CD14-positive monocyte (primary cell): Measurements from ENCODE around the gene MARCHF7. TPM values are rescaled to one million over a fixed set of nuclear protein-coding genes. Genes with fewer than 3 reads are reported as not detected.
A peak's percentile ranks its signal among the peaks of the same experiment; 100 is the strongest.

Experiments
- DNase-seq, 3 donors: peaks; one replicate each; pipeline ENCODE4 v3.0.0-alpha.2; 2011 to 2022
- H2AFZ ChIP-seq: 2 replicates; pipeline ENCODE4 v1.6.0; 2012; ENCODE audit warnings: mild to moderate bottlenecking, low read depth, low read length, inconsistent platforms; ENCODE audit not compliant: insufficient read depth, poor library complexity, severe bottlenecking
- H3K27ac ChIP-seq, 2 donors: 1 replicate in 1 of 2; 2 replicates in 1 of 2; pipeline ENCODE4 v1.5.1; 2012 to 2013; ENCODE audit warnings: low read length in 2 of 2, control low read depth in 1 of 2, inconsistent platforms in 1 of 2, low read depth in 1 of 2, mild to moderate bottlenecking in 1 of 2
- H3K27me3 ChIP-seq, 2 donors: one replicate each; pipeline versions ENCODE4 v1.6.0 to v1.6.1; 2011 to 2013; ENCODE audit warnings: low read length in 2 of 2; ENCODE audit not compliant: control insufficient read depth in 2 of 2, insufficient read depth in 2 of 2
- H3K36me3 ChIP-seq, 2 donors: replicated peaks in 1 of 2; 1 replicate in 1 of 2; 2 replicates in 1 of 2; pipeline versions ENCODE4 v1.5.1 to v1.6.1; 2012 to 2013; ENCODE audit warnings: low read length in 2 of 2, control low read depth in 1 of 2, inconsistent platforms in 1 of 2, mild to moderate bottlenecking in 1 of 2; ENCODE audit not compliant: insufficient read depth in 2 of 2, control insufficient read depth in 1 of 2
- H3K4me1 ChIP-seq, 2 donors: 1 replicate in 1 of 2; 2 replicates in 1 of 2; pipeline versions ENCODE4 v1.5.1 to v1.6.1; 2012 to 2013; ENCODE audit warnings: low read length in 2 of 2, control low read depth in 1 of 2, inconsistent platforms in 1 of 2, mild to moderate bottlenecking in 1 of 2, moderate library complexity in 1 of 2; ENCODE audit not compliant: insufficient read depth in 2 of 2, control insufficient read depth in 1 of 2
- H3K4me2 ChIP-seq: replicated peaks from 2 replicates; pipeline ENCODE3; 2012; ENCODE audit warnings: low read length, moderate library complexity, mild to moderate bottlenecking; ENCODE audit not compliant: poor library complexity, severe bottlenecking; ENCODE audit errors: extremely low read depth
- H3K4me3 ChIP-seq, 3 experiments: fragments of 200-600 bp in 1 of 3; sonication (generic) in 1 of 3; replicated peaks in 1 of 3; 1 replicate in 2 of 3; 2 replicates in 1 of 3; pipeline ENCODE4 v1.5.1; 2011 to 2013; ENCODE audit warnings: low read length in 3 of 3, mild to moderate bottlenecking in 3 of 3, control low read depth in 2 of 3, low read depth in 2 of 3, inconsistent platforms in 1 of 3, moderate library complexity in 1 of 3
- H3K79me2 ChIP-seq: 2 replicates; pipeline ENCODE4 v1.6.0; 2012; ENCODE audit warnings: mild to moderate bottlenecking, control low read depth, inconsistent platforms, low read length, moderate library complexity; ENCODE audit not compliant: insufficient read depth
- H3K9ac ChIP-seq: 2 replicates; pipeline ENCODE4 v1.6.0; 2017; ENCODE audit warnings: low read length, mild to moderate bottlenecking; ENCODE audit not compliant: insufficient read depth, poor library complexity, severe bottlenecking
- H3K9me3 ChIP-seq, 2 donors: replicated peaks in 1 of 2; 1 replicate in 1 of 2; 2 replicates in 1 of 2; pipeline versions ENCODE4 v1.5.1 to v1.6.1; 2012 to 2013; ENCODE audit warnings: low read length in 2 of 2, control low read depth in 1 of 2; ENCODE audit not compliant: control insufficient read depth in 1 of 2, insufficient read depth in 1 of 2
- H4K20me1 ChIP-seq: 2 replicates; pipeline ENCODE4 v1.6.0; 2012; ENCODE audit warnings: mild to moderate bottlenecking, low read length, control low read depth, moderate library complexity; ENCODE audit not compliant: insufficient read depth
- H3K27ac Mint-ChIP-seq, 7 donors: one replicate each; pipeline ENCODE4 v1.8.0; 2020; ENCODE audit warnings: mild to moderate bottlenecking in 7 of 7, mixed read lengths in 7 of 7, moderate library complexity in 6 of 7, inconsistent platforms in 2 of 7
- H3K27me3 Mint-ChIP-seq, 3 donors: one replicate each; pipeline ENCODE4 v1.8.0; 2021 to 2022; ENCODE audit warnings: low read depth in 3 of 3, mild to moderate bottlenecking in 3 of 3, mixed read lengths in 3 of 3, moderate library complexity in 3 of 3, inconsistent platforms in 1 of 3
- H3K36me3 Mint-ChIP-seq, 2 donors: one replicate each; pipeline ENCODE4 v1.8.0; 2020; ENCODE audit warnings: mixed read lengths in 2 of 2, inconsistent platforms in 1 of 2, mild to moderate bottlenecking in 1 of 2
- H3K4me1 Mint-ChIP-seq: one replicate; pipeline ENCODE4 v1.8.0; 2020; ENCODE audit warnings: mild to moderate bottlenecking, mixed read lengths
- H3K4me3 Mint-ChIP-seq, 2 donors: one replicate each; pipeline ENCODE4 v1.8.0; 2020; ENCODE audit warnings: mild to moderate bottlenecking in 2 of 2, mixed read lengths in 2 of 2, moderate library complexity in 1 of 2
- H3K9me3 Mint-ChIP-seq, 7 donors: one replicate each; pipeline ENCODE4 v1.8.0; 2020 to 2022; ENCODE audit warnings: mixed read lengths in 7 of 7, mild to moderate bottlenecking in 6 of 7, moderate library complexity in 6 of 7, inconsistent platforms in 2 of 7
- CTCF ChIP-seq: fragments of 200-600 bp; IDR thresholded peaks from one replicate; pipeline ENCODE4 v1.8.0; 2022; ENCODE audit warnings: antibody characterized with exemption, mild to moderate bottlenecking
- WGBS: methylation state at CpG from one replicate; pipeline ENCODE4 v1.1.5; 2013; ENCODE audit warnings: missing lambda C conversion rate; ENCODE audit not compliant: insufficient coverage; 5-methylcytosine and 5-hydroxymethylcytosine counted together
- intact Hi-C, 2 donors: fragments of 100-400 bp; cut with micrococcal nuclease; formaldehyde crosslinking; loops; one replicate each; pipeline versions ENCODE4 v1.15.0 to v1.15.1; 2023
- polyA plus RNA-seq, 3 donors: library from polyadenylated mRNA; depleted of rRNA in 1 of 3; unstranded in 2 of 3; stranded (reverse) in 1 of 3; fragments of 300-500 nt in 2 of 3; fragments of >200 nt in 1 of 3; fragmentation: Illumina TruSeq in 2 of 3; gene quantifications; 1 replicate in 2 of 3; 2 replicates in 1 of 3; pipeline ENCODE4 v1.2.3, GENCODE V29; 2012 to 2021

The MARCHF7 gene
- polyA plus RNA-seq, 3 donors = 46.7 to 124 (median 102) TPM

GRCh38 chr2:159748089-159748488 lies 35.8 kb downstream of the MARCHF7 start:
- peaks cover 68 to 93% of the 10 kb centered on the region in 2 donors for H3K36me3 ChIP-seq
- TF ChIP-seq CTCF = no peak
- no peak overlapping the region for H3K27ac Mint-ChIP-seq
- H3K27me3 ChIP-seq = no peaks in the 10 kb centered on the region
- no peak overlapping the region for H3K4me3 ChIP-seq
- no peaks in the 10 kb centered on the region for H3K27me3 Mint-ChIP-seq
- intact Hi-C loops = no loop called here
- no peaks in the 10 kb centered on the region for H3K4me1 ChIP-seq
- H3K36me3 Mint-ChIP-seq = peaks cover 63 to 78% of the 10 kb centered on the region in 2 donors
- WGBS = 100% methylated on average over 7 of the region's 9 CpGs
- H3K4me3 Mint-ChIP-seq = no peak overlapping the region
- no peak for DNase-seq
- no peak overlapping the region for H3K9ac ChIP-seq
- no peak overlapping the region for H3K4me2 ChIP-seq
- peak overlapping the region in 1 of 2 donors; percentile 46 for H3K27ac ChIP-seq
- H4K20me1 ChIP-seq = peaks cover 81% of the 10 kb centered on the region
- peaks cover 80% of the 10 kb centered on the region for H3K79me2 ChIP-seq
- H3K9me3 Mint-ChIP-seq = peaks cover 0 to 4% (median 0%) of the 10 kb centered on the region in 7 donors
- no peaks in the 10 kb centered on the region for H3K9me3 ChIP-seq
- no peak overlapping the region for H2AFZ ChIP-seq
- H3K4me1 Mint-ChIP-seq = peaks cover 7% of the 10 kb centered on the region

- Histone ChIP-seq H3K36me3 (peaks cover 50 to 81% of the 10 kb centered on the region in 2 donors), H3K4me3 (no peak overlapping the region), H3K9ac (no peak overlapping the region), H3K4me1 (peaks cover 16 to 17% of the 10 kb centered on the region in 2 donors), H4K20me1 (peaks cover 78% of the 10 kb centered on the region), H2AFZ (no peak overlapping the region), H3K27ac (peak overlapping the region in 1 of 2 donors; percentile 52), H3K27me3 (no peaks in the 10 kb centered on the region), H3K9me3 (no peaks in the 10 kb centered on the region), H3K79me2 (peaks cover 72% of the 10 kb centered on the region), H3K4me2 (no peak overlapping the region)
- intact Hi-C loops = loop anchor here in 1 of 2 donors (10.0 kb wide), 1 partner anchor 54 kb away; no protein-coding TSS in a partner anchor
- H3K4me1 Mint-ChIP-seq = peaks cover 7% of the 10 kb centered on the region
- H3K4me3 Mint-ChIP-seq = no peak overlapping the region
- no peaks in the 10 kb centered on the region for H3K27me3 Mint-ChIP-seq
- H3K36me3 Mint-ChIP-seq = peaks cover 46 to 58% of the 10 kb centered on the region in 2 donors
- peaks cover 0 to 4% (median 0%) of the 10 kb centered on the region in 7 donors for H3K9me3 Mint-ChIP-seq
- DNase-seq = no peak
- WGBS = no CpG with 5 or more reads among the region's 1 CpG
- TF ChIP-seq CTCF = no peak
- H3K27ac Mint-ChIP-seq = peak overlapping the region in 1 of 7 donors; percentile 15
Measured at GRCh38 chr2:159750873-159751272, 38.6 kb downstream of the MARCHF7 start.
